GM12801 (cell line): Measurements from ENCODE around the gene CBX7.

Experiments used
- TF ChIP-seq, protein P1 (sequence below): IDR thresholded peaks from one replicate; pipeline ENCODE4 v1.5.1; 2011; ENCODE audit warnings: control low read depth; ENCODE audit not compliant: insufficient read length; ENCODE audit errors: extremely low read depth

Gene CBX7

GRCh38 chr22:39120983-39121382 lies 31.5 kb downstream of the CBX7 start:
- TF ChIP-seq, protein P1, sequence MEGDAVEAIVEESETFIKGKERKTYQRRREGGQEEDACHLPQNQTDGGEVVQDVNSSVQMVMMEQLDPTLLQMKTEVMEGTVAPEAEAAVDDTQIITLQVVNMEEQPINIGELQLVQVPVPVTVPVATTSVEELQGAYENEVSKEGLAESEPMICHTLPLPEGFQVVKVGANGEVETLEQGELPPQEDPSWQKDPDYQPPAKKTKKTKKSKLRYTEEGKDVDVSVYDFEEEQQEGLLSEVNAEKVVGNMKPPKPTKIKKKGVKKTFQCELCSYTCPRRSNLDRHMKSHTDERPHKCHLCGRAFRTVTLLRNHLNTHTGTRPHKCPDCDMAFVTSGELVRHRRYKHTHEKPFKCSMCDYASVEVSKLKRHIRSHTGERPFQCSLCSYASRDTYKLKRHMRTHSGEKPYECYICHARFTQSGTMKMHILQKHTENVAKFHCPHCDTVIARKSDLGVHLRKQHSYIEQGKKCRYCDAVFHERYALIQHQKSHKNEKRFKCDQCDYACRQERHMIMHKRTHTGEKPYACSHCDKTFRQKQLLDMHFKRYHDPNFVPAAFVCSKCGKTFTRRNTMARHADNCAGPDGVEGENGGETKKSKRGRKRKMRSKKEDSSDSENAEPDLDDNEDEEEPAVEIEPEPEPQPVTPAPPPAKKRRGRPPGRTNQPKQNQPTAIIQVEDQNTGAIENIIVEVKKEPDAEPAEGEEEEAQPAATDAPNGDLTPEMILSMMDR, result no peak

- TF ChIP-seq, protein P1, result no peak
These were observed 34.8 kb downstream of the CBX7 start for GRCh38 chr22:39117585-39118191.

GRCh38 chr22:39115977-39116621 lies 36.4 kb downstream of the CBX7 start:
- TF ChIP-seq, protein P1, result no peak

DNA sequence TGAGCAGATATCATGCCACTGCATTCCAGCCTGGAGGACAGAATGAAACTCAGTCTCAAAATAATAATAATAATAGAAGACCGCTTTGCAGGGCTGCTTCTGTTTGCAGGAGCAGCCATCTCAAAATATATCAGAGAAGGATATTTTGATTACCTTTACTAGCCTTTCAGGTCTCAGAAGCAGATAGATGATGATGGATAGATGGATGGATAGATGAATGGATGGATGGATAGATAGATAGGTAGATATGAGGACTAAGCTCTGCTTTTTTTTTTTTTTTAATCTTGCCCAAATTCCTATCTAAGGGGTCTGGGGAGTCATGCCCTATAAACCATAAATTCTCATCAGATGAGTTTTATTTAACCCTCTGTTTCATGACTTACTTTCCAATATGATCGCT lies 36.9 kb downstream of the CBX7 start:
- TF ChIP-seq, protein P1, result no peak

- TF ChIP-seq, protein P1, result no peak
These were observed 38.4 kb downstream of the CBX7 start for GRCh38 chr22:39114112-39114511.

DNA sequence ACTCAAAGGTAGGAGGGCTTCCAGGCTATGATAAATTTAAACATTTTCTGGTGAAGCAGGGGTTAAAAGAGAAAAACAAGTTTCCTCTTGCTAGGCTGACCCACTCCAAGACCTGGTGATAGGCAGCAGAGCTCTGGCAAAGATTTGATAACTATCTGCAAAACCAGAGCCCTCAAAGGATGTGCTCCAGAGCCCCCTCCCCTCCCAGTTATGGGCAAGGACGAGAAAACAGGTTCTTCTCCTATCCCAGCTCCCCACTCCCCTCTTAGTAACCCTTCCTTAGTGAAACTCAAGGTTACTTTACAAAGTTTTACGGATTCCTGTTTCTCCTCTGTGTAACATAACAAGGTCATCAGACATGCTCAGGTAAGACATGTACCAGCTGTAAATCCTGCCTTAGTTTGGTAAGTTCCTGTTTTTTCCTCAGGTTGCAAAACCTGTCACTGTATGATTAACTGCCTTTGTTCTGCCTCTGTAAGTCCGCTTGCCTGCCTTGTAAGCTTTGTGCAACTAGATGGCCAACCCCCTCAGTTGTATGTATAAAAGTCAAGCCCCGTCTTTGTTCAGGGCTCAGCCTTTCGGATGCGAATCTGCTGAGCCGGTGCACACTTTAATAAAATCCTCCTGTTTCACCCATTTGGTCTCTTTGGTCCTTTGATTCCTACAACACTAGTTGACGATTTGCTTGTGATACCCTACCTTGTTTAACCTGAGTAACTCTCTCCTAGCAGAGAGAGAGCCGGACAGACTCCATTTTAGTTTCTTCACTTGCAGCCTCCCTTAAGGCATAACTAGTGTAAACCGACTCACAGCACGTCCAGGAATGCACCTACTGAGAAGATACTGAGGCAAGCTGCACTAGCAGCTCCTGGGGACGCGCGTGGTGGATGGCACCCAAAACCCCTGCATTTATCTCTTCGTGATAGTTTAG lies 41.6 kb downstream of the CBX7 start:
- TF ChIP-seq, protein P1, result no peak

DNA sequence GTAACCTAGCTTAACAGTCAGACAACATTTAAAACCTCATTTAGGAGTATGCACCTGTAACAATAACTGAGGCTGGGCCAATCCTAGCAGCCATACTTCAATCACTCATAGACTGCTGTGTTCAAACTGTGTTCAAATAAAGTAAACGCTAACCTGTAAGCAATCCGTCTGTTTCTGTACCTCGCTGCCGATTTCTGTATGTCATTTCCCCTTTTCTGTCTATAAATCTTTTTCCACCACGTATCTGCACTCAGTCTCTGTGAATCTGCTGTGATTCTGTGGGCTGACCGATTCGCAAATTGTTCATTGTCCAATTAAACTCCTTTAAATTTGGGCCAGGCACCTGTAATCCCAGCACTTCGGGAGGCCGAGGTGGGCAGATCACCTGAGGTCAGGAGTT lies 43.1 kb downstream of the CBX7 start:
- TF ChIP-seq, protein P1, result no peak
